Glutamatergic neuron (in vitro differentiated cells): ENCODE data around the gene PLPP3. TPM values are rescaled to one million over a fixed set of nuclear protein-coding genes. Genes with fewer than 3 reads are reported as not detected.

Experiments
- DNase-seq: peaks from one replicate; pipeline ENCODE4 v3.0.0; 2022
- H3K27ac Mint-ChIP-seq: one replicate; pipeline ENCODE4 v1.8.0; 2020; ENCODE audit warnings: mild to moderate bottlenecking, mixed read lengths, inconsistent platforms; ENCODE audit not compliant: unreplicated experiment
- H3K27me3 Mint-ChIP-seq: one replicate; pipeline ENCODE4 v1.8.0; 2020; ENCODE audit warnings: mild to moderate bottlenecking, moderate library complexity, mixed read lengths, inconsistent platforms; ENCODE audit not compliant: unreplicated experiment
- H3K36me3 Mint-ChIP-seq: one replicate; pipeline ENCODE4 v1.8.0; 2020; ENCODE audit warnings: mild to moderate bottlenecking, mixed read lengths, inconsistent platforms; ENCODE audit not compliant: unreplicated experiment
- H3K4me1 Mint-ChIP-seq: one replicate; pipeline ENCODE4 v1.8.0; 2020; ENCODE audit warnings: mild to moderate bottlenecking, low read depth, mixed read lengths, inconsistent platforms; ENCODE audit not compliant: unreplicated experiment
- H3K4me3 Mint-ChIP-seq: one replicate; pipeline ENCODE4 v1.8.0; 2020; ENCODE audit warnings: mild to moderate bottlenecking, mixed read lengths, inconsistent platforms; ENCODE audit not compliant: unreplicated experiment
- H3K9me3 Mint-ChIP-seq: one replicate; pipeline ENCODE4 v1.8.0; 2020; ENCODE audit warnings: mild to moderate bottlenecking, moderate library complexity, mixed read lengths, inconsistent platforms; ENCODE audit not compliant: unreplicated experiment
- CTCF ChIP-seq: fragments of 200-600 bp; sonication (generic); IDR thresholded peaks from one replicate; pipeline ENCODE4 v1.5.0; 2021; ENCODE audit not compliant: partially characterized antibody, unreplicated experiment
- total RNA-seq: library from RNA; stranded (reverse); fragmentation: NEBNext Ultra II Directional; extraction: Animal tissue kit (Norgen Biotek cat#: 25700); gene quantifications from one replicate; pipeline ENCODE4 v1.2.1, GENCODE V29; 2021; ENCODE audit not compliant: unreplicated experiment

Gene PLPP3
- total RNA-seq, 1 donor from 2014 or later, result 11.7 TPM

GRCh38 chr1:56472860-56473259, 106.5 kb downstream of the PLPP3 start:
- Mint-ChIP-seq H3K4me1 (peaks cover 5% of the 10 kb centered on the region), H3K27ac (no peak overlapping the region), H3K9me3 (no peaks in the 10 kb centered on the region), H3K36me3 (no peaks in the 10 kb centered on the region), H3K27me3 (peaks cover 2% of the 10 kb centered on the region), H3K4me3 (no peak overlapping the region)
- DNase-seq, result no peak
- no peak for TF ChIP-seq CTCF

GRCh38 chr1:56469640-56470371, 109.6 kb downstream of the PLPP3 start:
- Mint-ChIP-seq H3K9me3 (no peaks in the 10 kb centered on the region), H3K36me3 (no peaks in the 10 kb centered on the region), H3K27ac (no peak overlapping the region), H3K27me3 (no peaks in the 10 kb centered on the region), H3K4me3 (no peak overlapping the region), H3K4me1 (peaks cover 5% of the 10 kb centered on the region)
- DNase-seq, result no peak
- no peak for TF ChIP-seq CTCF

- H3K36me3 Mint-ChIP-seq, result no peaks in the 10 kb centered on the region
- no peak for TF ChIP-seq CTCF
- no peaks in the 10 kb centered on the region for H3K9me3 Mint-ChIP-seq
- H3K27ac Mint-ChIP-seq, result peak overlapping the region; percentile 49
- H3K4me1 Mint-ChIP-seq, result peaks cover 5% of the 10 kb centered on the region
- no peak for DNase-seq
- H3K27me3 Mint-ChIP-seq, result no peaks in the 10 kb centered on the region
- H3K4me3 Mint-ChIP-seq, result no peak overlapping the region
These were observed 110.8 kb downstream of the PLPP3 start for GRCh38 chr1:56468518-56468917.

- Mint-ChIP-seq H3K4me3 (no peak overlapping the region), H3K27ac (no peak overlapping the region), H3K36me3 (no peaks in the 10 kb centered on the region), H3K27me3 (no peaks in the 10 kb centered on the region), H3K4me1 (peaks cover 5% of the 10 kb centered on the region), H3K9me3 (no peaks in the 10 kb centered on the region)
- no peak for DNase-seq
- TF ChIP-seq CTCF, result no peak
These were observed 112.8 kb downstream of the PLPP3 start for GRCh38 chr1:56466538-56466937.

- TF ChIP-seq CTCF, result no peak
- Mint-ChIP-seq H3K27ac (no peak overlapping the region), H3K4me1 (peaks cover 5% of the 10 kb centered on the region), H3K36me3 (no peaks in the 10 kb centered on the region), H3K27me3 (no peaks in the 10 kb centered on the region), H3K4me3 (no peak overlapping the region), H3K9me3 (no peaks in the 10 kb centered on the region)
- DNase-seq, result no peak
These were observed 115.1 kb downstream of the PLPP3 start for GRCh38 chr1:56464294-56464693.
